Measurements from ENCODE around the gene LMAN1L.

DNA sequence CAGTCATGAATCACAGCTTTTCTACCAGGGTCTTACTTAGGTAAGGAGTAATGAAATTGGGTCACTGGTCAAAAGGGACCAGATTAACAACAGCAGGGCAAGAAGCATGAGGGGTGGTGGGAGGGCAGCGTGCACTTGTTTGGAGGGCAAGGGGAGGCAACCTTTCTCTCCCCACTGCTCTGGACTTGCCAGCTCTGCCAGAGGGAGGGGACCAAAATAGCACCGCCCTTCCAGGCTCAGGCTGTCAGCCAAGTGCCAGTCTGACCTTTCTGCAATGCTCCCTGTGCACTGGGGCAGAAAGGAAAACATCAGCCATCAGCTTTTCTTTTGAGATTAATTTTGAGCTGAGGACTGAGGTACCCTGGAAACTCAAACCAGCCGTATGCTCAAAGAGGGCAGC, 34.8 kb downstream of the LMAN1L start:
- TF ChIP-seq, protein P1, sequence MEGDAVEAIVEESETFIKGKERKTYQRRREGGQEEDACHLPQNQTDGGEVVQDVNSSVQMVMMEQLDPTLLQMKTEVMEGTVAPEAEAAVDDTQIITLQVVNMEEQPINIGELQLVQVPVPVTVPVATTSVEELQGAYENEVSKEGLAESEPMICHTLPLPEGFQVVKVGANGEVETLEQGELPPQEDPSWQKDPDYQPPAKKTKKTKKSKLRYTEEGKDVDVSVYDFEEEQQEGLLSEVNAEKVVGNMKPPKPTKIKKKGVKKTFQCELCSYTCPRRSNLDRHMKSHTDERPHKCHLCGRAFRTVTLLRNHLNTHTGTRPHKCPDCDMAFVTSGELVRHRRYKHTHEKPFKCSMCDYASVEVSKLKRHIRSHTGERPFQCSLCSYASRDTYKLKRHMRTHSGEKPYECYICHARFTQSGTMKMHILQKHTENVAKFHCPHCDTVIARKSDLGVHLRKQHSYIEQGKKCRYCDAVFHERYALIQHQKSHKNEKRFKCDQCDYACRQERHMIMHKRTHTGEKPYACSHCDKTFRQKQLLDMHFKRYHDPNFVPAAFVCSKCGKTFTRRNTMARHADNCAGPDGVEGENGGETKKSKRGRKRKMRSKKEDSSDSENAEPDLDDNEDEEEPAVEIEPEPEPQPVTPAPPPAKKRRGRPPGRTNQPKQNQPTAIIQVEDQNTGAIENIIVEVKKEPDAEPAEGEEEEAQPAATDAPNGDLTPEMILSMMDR (IDR thresholded peaks at IDR 0.05; ENCODE audit: insufficient read depth, low read length, poor library complexity, severe bottlenecking), result no peak
- no peak for TF ChIP-seq EZH2phosphoT487 (conservative IDR thresholded peaks at IDR 0.05; ENCODE audit: low read length)

Measured in SU-DHL-6 (cell line).